ENCODE data around the gene SHMT1. TPM values are rescaled to one million over a fixed set of nuclear protein-coding genes. Genes with fewer than 3 reads are reported as not detected.

SHMT1 gene
- total RNA-seq, 1 donor from 2014 or later, result 18.4 TPM

DNA sequence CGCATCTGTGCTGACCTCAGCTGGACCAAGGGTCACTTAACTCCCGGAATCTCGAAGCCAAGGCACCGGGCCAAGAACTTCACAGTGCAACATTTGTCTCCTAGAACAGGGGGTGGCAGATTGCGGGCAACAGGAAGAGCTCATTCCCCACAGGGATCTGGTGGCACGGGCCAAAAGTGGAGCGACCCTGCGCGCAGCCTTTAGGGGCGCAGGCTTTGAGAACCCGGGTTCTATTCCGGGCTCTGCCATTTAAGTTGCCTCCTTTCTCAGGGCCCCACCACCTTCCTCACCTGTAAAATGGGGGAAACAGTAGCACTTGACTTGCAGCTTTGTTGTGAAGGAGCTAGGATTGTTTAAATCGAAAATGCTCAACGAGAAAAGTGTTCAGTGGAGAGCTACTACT, 651 bp downstream of the SHMT1 start:
- Mint-ChIP-seq H3K4me3 (peak overlapping the region; percentile 92), H3K36me3 (ENCODE audit: low read depth) (no peaks in the 10 kb centered on the region), H3K27ac (peak overlapping the region; percentile 30), H3K4me1 (peaks cover 17% of the 10 kb centered on the region), H3K27me3 (no peaks in the 10 kb centered on the region), H3K9me3 (no peaks in the 10 kb centered on the region)
- TF ChIP-seq, protein P1, sequence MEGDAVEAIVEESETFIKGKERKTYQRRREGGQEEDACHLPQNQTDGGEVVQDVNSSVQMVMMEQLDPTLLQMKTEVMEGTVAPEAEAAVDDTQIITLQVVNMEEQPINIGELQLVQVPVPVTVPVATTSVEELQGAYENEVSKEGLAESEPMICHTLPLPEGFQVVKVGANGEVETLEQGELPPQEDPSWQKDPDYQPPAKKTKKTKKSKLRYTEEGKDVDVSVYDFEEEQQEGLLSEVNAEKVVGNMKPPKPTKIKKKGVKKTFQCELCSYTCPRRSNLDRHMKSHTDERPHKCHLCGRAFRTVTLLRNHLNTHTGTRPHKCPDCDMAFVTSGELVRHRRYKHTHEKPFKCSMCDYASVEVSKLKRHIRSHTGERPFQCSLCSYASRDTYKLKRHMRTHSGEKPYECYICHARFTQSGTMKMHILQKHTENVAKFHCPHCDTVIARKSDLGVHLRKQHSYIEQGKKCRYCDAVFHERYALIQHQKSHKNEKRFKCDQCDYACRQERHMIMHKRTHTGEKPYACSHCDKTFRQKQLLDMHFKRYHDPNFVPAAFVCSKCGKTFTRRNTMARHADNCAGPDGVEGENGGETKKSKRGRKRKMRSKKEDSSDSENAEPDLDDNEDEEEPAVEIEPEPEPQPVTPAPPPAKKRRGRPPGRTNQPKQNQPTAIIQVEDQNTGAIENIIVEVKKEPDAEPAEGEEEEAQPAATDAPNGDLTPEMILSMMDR (IDR thresholded peaks at IDR 0.05), result no peak
- DNase-seq (no peak), ATAC-seq (ENCODE audit: low read depth) (no peak)
- intact Hi-C loops (cut with micrococcal nuclease), result loop anchor here (1.0 to 5.0 kb wide), 3 partner anchors 48 to 115 kb away; partner anchors contain the start of genes MIEF2, SMCR8 and TOP3A
- ChIA-PET CTCF (no interaction called here), POLR2A (interaction anchor here (0.5 to 1.3 kb wide), 6 partner anchors 14 to 1144 kb away, joined by 3 to 9 read pairs (median 4); partner anchors contain the start of genes ALKBH5, SMCR8 and TOP3A)

DNA sequence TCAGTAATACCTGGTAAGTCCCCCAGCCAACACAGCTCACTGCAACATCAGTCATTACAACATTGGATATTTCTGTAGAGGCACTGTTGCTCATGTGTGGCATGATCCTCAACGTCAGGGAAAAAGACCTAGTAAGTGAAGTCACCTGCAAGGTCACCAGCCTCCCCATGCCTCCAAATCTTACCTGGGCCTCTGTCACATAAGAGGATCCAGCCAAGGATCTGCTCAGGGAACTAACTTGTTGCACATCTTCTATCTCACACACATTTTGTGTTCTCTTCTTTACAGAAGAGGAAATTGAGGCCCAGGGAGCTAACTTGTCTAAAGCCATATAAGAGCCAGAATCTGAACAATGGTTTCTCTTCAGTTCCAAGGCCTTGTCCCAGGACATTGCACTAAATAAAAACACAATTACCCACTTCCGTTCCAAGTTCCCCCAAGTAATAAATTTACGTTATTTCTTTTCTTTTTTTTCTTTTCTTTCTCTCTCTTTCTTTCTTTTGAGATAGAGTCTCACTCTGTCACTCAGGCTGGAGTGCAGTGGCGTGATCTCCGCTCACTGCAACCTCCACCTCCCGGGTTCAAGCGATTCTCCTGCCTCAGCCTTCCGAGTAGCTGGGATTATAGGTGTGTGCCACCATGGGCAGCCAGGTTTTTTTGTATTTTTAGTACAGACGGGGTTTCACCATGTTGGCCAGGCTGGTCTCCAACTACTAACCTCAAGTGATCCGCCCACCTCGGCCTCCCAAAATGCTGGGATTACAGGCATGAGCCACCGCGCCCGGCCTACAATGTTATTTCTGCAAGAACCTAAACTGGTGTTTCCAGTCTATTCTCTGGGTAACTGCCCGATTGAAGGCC, 1.3 kb downstream of the SHMT1 start:
- TF ChIP-seq, protein P1 (IDR thresholded peaks at IDR 0.05), result no peak
- Mint-ChIP-seq H3K27ac (peak overlapping the region; percentile 30), H3K27me3 (no peaks in the 10 kb centered on the region), H3K4me1 (peaks cover 17% of the 10 kb centered on the region), H3K4me3 (peak overlapping the region; percentile 92), H3K36me3 (ENCODE audit: low read depth) (no peaks in the 10 kb centered on the region), H3K9me3 (no peaks in the 10 kb centered on the region)
- DNase-seq (no peak), ATAC-seq (ENCODE audit: low read depth) (no peak)
- intact Hi-C loops (cut with micrococcal nuclease), result loop anchor here (2.0 to 5.0 kb wide), 2 partner anchors 47 to 115 kb away; partner anchors contain the start of genes SMCR8 and TOP3A
- POLR2A ChIA-PET, result interaction anchor here (0.6 to 1.3 kb wide), 3 partner anchors 14 to 1543 kb away, joined by 3 to 4 read pairs (median 4); no protein-coding TSS in a partner anchor
- CTCF ChIA-PET, result no interaction called here

DNA sequence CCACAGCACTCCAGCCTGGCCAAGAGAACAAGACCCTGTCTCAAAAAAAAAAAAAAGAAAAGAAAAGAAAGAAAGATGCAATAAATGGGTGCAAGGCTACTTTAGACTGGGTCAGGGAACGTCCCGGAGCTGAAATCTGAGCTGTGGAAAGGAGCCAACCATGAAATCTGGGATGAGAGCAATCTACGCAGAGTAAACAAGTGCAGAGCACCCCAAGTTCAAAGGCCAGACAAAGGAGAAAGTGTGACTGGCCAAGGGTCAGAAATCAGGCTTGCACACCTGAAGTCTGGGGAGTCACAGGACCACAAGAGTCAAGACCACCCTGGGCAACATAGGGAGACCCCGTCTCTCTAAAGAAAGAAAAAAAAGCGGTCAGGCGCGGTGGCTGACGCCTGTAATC, 2.8 kb downstream of the SHMT1 start:
- CTCF ChIA-PET, result no interaction called here

DNA sequence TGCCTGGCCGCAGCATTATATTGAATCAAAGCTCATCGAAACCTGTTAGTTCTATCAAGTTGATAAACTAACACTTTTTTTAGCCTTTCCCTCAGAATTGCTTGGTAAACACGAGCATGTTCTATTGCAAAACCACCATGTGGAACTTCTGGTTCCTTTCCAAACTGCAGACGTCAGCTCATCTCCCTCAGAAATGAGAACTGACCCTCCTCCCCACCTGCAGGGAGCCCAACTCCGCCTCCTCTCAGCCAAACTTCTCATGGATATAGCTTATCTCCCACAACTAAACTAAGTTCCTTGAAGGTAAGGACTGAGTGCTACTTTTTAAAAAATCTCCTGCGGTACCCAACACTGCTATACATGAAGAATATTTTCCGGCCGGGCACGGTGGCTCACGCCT, 6.7 kb downstream of the SHMT1 start:
- Mint-ChIP-seq H3K4me3 (no peak overlapping the region), H3K4me1 (no peaks in the 10 kb centered on the region), H3K36me3 (ENCODE audit: low read depth) (peaks cover 29% of the 10 kb centered on the region), H3K27ac (no peak overlapping the region), H3K9me3 (no peaks in the 10 kb centered on the region), H3K27me3 (no peaks in the 10 kb centered on the region)
- ChIA-PET CTCF (no interaction called here), POLR2A (no interaction called here)
- ATAC-seq (ENCODE audit: low read depth) (no peak), DNase-seq (no peak)
- TF ChIP-seq, protein P1 (IDR thresholded peaks at IDR 0.05), result no peak
- intact Hi-C loops (cut with micrococcal nuclease), result no loop called here

More for the DNA sequence above, 2.8 kb downstream of the SHMT1 start:
- no peaks in the 10 kb centered on the region for H3K27me3 Mint-ChIP-seq
- H3K4me1 Mint-ChIP-seq, result peaks cover 17% of the 10 kb centered on the region
- TF ChIP-seq, protein P1 (IDR thresholded peaks at IDR 0.05), result no peak
- H3K4me3 Mint-ChIP-seq, result no peak overlapping the region
- ATAC-seq (ENCODE audit: low read depth) (no peak), DNase-seq (no peak)
- H3K27ac Mint-ChIP-seq, result no peak overlapping the region
- POLR2A ChIA-PET, result no interaction called here
- intact Hi-C loops (cut with micrococcal nuclease), result loop anchor here (5.0 kb wide), 1 partner anchor 113 kb away; no protein-coding TSS in a partner anchor
- no peaks in the 10 kb centered on the region for H3K9me3 Mint-ChIP-seq
- H3K36me3 Mint-ChIP-seq (ENCODE audit: low read depth), result peaks cover 6% of the 10 kb centered on the region

DNA sequence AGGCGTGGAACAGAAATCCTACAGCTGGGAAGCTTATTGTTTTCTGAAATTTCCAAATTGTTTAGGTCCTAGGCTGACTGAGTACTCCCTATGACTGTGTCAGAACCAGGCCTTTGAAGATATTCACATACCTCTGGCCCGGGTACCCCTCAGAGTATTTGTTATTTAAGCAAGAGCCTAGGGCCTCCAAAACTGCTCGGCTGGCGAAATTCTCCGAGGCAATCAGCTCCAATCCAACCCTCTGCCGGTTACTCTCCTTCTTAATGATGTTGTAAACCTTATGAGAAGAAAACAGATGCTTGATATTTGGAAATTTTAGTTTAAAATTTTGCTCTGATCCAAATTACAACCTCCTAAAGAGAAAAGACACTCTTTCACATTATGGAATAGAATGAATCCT, 9.8 kb downstream of the SHMT1 start:
- peaks cover 31% of the 10 kb centered on the region for H3K36me3 Mint-ChIP-seq (ENCODE audit: low read depth)
- TF ChIP-seq, protein P1 (IDR thresholded peaks at IDR 0.05), result no peak
- ChIA-PET POLR2A (interaction anchor here (0.6 kb wide), 1 partner anchor 650 kb away, joined by 3 read pairs; no protein-coding TSS in a partner anchor), CTCF (no interaction called here)
- DNase-seq (no peak), ATAC-seq (ENCODE audit: low read depth) (no peak)
- intact Hi-C loops (cut with micrococcal nuclease), result no loop called here
- no peak overlapping the region for H3K4me3 Mint-ChIP-seq
- no peaks in the 10 kb centered on the region for H3K9me3 Mint-ChIP-seq
- no peaks in the 10 kb centered on the region for H3K4me1 Mint-ChIP-seq
- no peaks in the 10 kb centered on the region for H3K27me3 Mint-ChIP-seq
- no peak overlapping the region for H3K27ac Mint-ChIP-seq

Data from activated B cell treated with CpG ODN at 0.5 μM for 24 hours (primary cell).